Mucosa of descending colon (tissue), 3 donors: ENCODE results near the gene PNLIP. TPM values are rescaled to one million over a fixed set of nuclear protein-coding genes. Genes with fewer than 3 reads are reported as not detected.

Experiments
- ATAC-seq: fragments of 200-7000 bp; cut with Tn5 transposase; one replicate; pipeline ENCODE4 v1.9.1; 2020; ENCODE audit warnings: mild to moderate bottlenecking, moderate library complexity
- DNase-seq, 3 donors: peaks; one replicate each; pipeline ENCODE4 v3.0.0-alpha.2; 2020
- H3K36me3 ChIP-seq: fragments of 200-600 bp; one replicate; pipeline ENCODE4 v1.8.0; 2021; ENCODE audit warnings: low read depth, mild to moderate bottlenecking
- H3K4me1 ChIP-seq: fragments of 200-600 bp; one replicate; pipeline ENCODE4 v1.8.0; 2021; ENCODE audit warnings: low read depth, mild to moderate bottlenecking
- H3K4me3 ChIP-seq: fragments of 200-600 bp; one replicate; pipeline ENCODE4 v1.8.0; 2021; ENCODE audit warnings: mild to moderate bottlenecking
- H3K9me3 ChIP-seq: fragments of 200-600 bp; one replicate; pipeline ENCODE4 v1.8.0; 2021; ENCODE audit warnings: mild to moderate bottlenecking
- intact Hi-C, 2 donors: fragments of 100-400 bp; cut with DNase I in 1 of 2; cut with micrococcal nuclease in 1 of 2; formaldehyde crosslinking; loops; one replicate each; pipeline versions ENCODE4 v1.11.0 to v1.11.1; 2022; cut with DNase I, micrococcal nuclease
- total RNA-seq, 3 donors: library from RNA; stranded (reverse); fragmentation: NEBNext Ultra II Directional in 2 of 3; extraction: Animal tissue kit (Norgen Biotek cat#: 25700) in 2 of 3; gene quantifications; one replicate each; pipeline versions ENCODE4 v1.2.1 to v1.2.4, GENCODE V29; 2021 to 2023
- TF ChIP-seq, protein P1 (sequence below): fragments of 200-600 bp; IDR thresholded peaks from one replicate; pipeline ENCODE4 v1.8.0; 2022; ENCODE audit warnings: antibody characterized with exemption, mild to moderate bottlenecking
- donor health status: DM: no; HTN: no; CAD: no; lungs with moderate emphysema.
- donor health status: DM: no; HTN: no; CAD: no.
- donor health status: DM: no; HTN: yes; CAD: no.

PNLIP gene
- total RNA-seq, 3 donors from 2014 or later, result not detected

DNA sequence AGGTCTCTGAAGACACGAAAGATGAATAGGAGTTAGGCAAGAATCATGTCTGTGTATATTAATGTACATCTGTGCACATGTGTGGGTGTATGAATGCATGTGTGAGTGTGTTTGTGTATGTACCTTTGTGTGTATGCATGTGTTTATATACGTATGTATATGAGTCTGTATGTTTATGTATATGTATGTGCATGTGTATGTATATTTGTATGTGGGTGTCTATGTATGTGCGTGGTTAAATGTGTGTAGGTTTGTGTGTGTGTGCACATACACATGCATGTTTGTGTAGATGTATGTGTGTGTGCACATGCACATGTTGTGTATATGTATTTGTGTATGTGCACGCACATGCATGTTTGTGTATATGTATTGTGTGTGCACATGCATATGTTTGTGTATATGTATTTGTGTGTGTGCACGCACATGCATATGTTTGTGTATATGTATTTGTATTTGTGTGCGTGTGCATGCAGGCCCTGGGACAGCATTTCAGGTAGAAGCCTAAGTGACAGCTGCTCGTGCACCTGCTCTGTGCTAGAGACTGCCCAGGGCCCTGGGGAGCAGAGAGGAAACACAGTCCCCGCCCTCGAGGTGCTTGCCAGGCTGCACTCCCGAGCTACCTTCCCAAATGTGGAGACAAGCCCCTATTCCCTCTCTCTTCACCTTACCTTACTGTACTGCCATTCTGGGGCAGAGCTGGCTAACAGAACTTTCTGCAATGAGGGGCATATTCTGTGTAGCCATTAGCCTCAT is 57.1 kb downstream of the PNLIP start:
- intact Hi-C loops, result no loop called here
- Histone ChIP-seq H3K4me3 (no peak overlapping the region), H3K36me3 (no peaks in the 10 kb centered on the region), H3K9me3 (no peaks in the 10 kb centered on the region), H3K4me1 (no peaks in the 10 kb centered on the region)
- no peak for DNase-seq
- peak; percentile 36 for ATAC-seq
- TF ChIP-seq, protein P1, sequence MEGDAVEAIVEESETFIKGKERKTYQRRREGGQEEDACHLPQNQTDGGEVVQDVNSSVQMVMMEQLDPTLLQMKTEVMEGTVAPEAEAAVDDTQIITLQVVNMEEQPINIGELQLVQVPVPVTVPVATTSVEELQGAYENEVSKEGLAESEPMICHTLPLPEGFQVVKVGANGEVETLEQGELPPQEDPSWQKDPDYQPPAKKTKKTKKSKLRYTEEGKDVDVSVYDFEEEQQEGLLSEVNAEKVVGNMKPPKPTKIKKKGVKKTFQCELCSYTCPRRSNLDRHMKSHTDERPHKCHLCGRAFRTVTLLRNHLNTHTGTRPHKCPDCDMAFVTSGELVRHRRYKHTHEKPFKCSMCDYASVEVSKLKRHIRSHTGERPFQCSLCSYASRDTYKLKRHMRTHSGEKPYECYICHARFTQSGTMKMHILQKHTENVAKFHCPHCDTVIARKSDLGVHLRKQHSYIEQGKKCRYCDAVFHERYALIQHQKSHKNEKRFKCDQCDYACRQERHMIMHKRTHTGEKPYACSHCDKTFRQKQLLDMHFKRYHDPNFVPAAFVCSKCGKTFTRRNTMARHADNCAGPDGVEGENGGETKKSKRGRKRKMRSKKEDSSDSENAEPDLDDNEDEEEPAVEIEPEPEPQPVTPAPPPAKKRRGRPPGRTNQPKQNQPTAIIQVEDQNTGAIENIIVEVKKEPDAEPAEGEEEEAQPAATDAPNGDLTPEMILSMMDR, result no peak

DNA sequence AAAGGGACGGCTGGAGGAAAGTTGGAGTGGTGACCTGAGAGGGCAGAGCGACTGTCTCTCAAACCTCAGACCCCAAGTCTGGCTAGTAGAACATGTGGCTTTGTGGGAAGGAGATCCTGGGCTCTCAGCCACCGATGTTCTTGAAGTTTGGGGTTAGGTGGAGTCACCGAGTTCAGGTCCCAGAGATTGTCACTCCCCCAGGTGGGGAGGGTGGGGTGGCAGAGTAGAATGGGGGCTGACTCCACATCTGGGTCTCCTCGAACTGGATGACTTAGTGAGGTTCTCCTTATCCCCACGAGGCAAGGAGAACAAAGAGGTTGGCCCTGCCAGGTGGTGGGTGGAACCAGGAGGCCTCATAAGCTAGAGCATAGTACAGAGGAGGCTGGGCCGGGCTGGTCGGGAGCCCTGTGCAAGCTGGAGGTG is 60.3 kb downstream of the PNLIP start:
- intact Hi-C loops, result no loop called here
- DNase-seq (no peak), ATAC-seq (no peak)
- H3K4me3 ChIP-seq, result no peak overlapping the region
- H3K36me3 ChIP-seq, result no peaks in the 10 kb centered on the region
- no peaks in the 10 kb centered on the region for H3K4me1 ChIP-seq
- TF ChIP-seq, protein P1, result no peak
- H3K9me3 ChIP-seq, result no peaks in the 10 kb centered on the region

DNA sequence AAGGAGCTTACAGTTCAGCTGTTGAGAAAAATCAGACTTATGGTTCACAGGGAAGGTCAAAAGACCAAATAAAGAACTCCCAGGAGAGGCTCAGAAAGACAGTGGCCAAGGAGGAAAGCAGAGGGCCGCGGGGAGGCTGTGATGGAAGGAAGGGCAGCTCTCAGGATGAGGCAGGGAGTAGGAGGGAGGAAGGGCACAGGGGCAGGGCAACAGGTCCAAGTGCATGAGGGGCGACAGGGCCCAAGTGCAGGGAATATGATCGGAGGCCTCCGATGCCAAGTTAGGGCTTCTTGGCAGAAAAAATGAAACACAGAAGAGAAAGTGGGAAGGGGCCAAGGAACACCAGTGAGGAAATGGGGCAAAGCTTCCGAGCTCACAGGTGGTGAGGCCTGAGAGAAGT is 61.6 kb downstream of the PNLIP start:
- Histone ChIP-seq H3K4me3 (no peak overlapping the region), H3K9me3 (no peaks in the 10 kb centered on the region), H3K36me3 (no peaks in the 10 kb centered on the region), H3K4me1 (peaks cover 3% of the 10 kb centered on the region)
- ATAC-seq (no peak), DNase-seq (no peak)
- TF ChIP-seq, protein P1, result no peak
- intact Hi-C loops, result no loop called here

DNA sequence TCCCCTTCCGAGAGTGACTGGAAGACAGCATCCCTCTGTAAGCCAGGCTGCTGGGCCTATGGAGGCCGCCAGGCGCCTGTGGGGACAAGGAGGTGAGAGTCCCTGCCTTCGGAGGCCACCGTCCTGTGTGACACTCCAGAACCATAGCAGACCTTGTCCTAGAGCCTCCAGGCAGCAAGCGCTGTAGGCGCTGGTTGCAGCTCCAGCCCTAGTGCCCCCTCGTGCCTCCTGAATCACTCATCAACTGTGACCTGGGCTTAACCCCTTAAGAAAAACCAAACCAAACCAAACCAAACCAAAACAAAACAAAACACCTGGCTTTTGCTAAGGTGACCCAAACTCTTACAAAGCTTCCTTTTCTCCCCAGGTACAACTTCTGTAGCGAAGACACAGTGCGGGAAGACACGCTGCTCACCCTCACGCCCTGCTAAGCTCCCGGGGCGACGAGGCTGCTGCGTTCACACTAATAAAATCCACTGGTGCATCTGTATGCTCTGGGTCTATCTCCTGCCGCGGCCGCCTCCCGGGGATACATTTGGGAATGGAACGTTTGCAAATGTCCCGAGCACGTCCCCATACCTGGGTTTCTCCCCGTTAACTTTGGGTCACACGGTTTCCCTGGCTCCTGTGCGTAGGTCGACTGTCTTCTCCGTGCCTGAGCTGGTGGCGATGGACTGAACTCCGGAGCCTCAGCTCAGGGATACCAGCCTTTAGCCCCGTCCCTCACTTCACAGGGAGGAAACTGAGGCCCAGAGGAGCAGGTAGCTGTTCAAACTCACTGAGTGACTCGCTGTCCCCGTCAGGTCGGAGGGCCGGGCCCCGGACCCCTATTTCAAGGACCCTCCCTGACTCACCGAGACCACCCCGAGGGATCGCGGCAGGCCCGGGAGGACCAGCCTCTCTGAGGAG is 63.2 kb downstream of the PNLIP start:
- Histone ChIP-seq H3K36me3 (no peaks in the 10 kb centered on the region), H3K4me1 (peaks cover 3% of the 10 kb centered on the region), H3K4me3 (peak overlapping the region; percentile 17), H3K9me3 (no peaks in the 10 kb centered on the region)
- DNase-seq (peak in 2 of 3 donors; percentile 39 to 52), ATAC-seq (peak; percentile 57)
- TF ChIP-seq, protein P1, result no peak
- intact Hi-C loops, result no loop called here

DNA sequence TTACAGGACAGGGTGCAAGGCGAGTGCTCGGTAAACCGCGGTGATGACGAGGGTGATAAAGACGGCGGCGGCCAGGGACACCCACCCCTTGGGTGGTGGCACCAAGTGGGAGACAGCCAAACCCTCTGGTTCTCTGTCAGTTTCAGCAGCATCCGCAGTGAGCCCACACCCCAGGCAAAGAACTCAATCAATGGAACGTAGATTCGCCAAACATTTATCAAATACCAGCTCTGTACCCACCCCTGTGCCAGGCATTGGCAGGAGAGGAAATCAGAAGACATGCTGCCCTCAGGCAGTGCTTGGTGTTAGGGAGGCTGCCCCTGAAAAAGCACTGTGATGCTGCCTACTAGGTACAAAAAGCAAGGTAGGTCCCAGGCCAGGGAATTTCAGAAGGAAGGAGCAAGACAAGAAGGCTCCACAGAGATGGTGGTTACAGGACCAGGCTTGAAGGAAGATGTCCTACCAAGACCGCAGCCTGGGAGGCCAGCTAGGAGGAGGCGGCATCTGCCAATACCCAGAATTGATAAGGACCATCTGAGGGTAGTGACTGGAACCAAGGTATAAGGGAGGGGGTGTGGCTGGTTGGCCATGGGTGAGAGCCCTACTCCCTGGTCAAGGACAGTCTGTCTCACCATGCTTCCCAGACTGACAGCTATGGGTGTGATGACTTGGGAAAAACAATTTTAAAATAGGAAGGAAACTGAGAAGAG is 64.9 kb downstream of the PNLIP start:
- Histone ChIP-seq H3K4me1 (peaks cover 3% of the 10 kb centered on the region), H3K36me3 (no peaks in the 10 kb centered on the region), H3K4me3 (no peak overlapping the region), H3K9me3 (no peaks in the 10 kb centered on the region)
- intact Hi-C loops, result no loop called here
- DNase-seq (peak in 1 of 3 donors; percentile 34), ATAC-seq (no peak)
- TF ChIP-seq, protein P1, result no peak
